IPS-18c (cell line): Measurements from ENCODE around the gene AMOTL2.

Experiments used
- H3K4me3 ChIP-seq: 2 replicates; pipeline ENCODE4 v1.7.0; 2013; ENCODE audit warnings: low read depth, mild to moderate bottlenecking, low read length, moderate library complexity; ENCODE audit not compliant: insufficient read depth
- H3K9me3 ChIP-seq: one replicate; pipeline ENCODE4 v1.6.1; 2013; ENCODE audit warnings: mild to moderate bottlenecking, low read length, moderate library complexity; ENCODE audit not compliant: control insufficient read depth, insufficient read depth

AMOTL2 gene

DNA sequence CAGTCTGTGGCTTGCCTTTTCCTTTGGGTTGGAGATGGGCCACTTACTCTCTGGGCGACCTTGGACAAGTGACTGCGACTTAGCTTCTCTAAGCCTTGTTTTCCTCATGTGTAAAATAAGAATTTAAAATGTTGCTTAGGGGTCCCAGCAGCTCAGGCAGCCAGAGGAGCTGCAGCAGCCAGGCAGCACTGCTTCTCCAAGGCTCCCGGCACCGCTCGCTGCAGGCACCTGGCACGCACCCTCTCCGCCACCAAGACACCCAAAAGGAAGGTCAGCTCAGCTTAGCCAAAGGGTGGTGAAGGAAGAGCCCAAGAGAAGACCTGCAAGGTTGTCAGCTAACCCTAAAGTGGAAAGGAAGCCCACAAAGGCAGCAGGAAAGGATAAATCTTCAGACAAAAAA is 10.7 kb upstream of the AMOTL2 start:
- H3K4me3 ChIP-seq = no peak overlapping the region
- no peaks in the 10 kb centered on the region for H3K9me3 ChIP-seq

DNA sequence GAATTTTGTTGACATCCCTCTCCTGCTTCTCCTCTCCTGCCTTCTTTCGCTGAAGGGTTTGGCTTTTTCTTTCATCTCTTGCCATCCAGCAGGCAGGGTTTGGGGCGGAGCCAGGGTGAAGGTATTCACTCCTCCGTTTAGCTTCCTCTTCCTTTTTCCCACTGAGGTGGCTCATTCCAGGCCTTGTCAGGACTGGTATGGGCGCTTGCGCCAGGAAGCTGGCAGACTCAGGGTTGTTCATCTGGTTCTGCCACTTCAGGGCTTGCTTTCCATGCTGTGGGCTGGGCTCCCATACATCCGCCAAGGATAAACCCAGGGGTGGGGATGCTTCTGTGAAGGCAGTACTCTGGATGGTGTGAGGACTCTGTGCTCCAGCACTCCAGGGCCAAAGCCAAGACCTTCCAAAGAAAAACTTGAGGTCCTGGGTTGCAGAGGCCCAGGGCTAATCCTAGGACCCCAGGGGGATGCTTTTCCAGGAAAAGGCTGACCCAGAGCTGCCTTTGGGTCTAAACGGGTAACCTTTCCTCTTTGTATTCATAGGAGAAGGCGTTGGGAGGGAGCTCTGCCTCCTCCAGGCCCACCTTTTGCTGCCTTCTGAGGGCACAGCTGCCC is 7.7 kb upstream of the AMOTL2 start:
- no peak overlapping the region for H3K4me3 ChIP-seq
- H3K9me3 ChIP-seq = no peaks in the 10 kb centered on the region

DNA sequence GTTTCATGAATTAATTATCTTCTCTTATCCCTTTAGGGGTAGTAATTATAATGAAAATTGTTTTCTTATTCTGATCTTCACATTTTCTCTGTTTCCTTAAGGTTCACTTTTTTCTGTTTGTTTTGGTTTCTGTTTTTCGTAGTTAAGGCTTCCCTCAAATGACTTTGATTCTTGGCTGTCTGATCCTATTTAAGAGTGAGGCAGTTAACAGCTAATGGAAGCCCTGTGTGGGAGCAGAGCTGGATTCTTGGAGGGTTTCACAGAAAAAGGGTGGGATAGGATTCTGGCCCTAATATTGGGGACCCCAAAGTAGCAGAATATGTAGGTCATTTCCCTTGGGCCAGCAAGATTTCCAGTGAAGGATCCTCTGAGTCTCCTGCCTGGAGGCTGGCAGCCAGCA is 6.8 kb upstream of the AMOTL2 start:
- H3K9me3 ChIP-seq = no peaks in the 10 kb centered on the region
- no peak overlapping the region for H3K4me3 ChIP-seq

DNA sequence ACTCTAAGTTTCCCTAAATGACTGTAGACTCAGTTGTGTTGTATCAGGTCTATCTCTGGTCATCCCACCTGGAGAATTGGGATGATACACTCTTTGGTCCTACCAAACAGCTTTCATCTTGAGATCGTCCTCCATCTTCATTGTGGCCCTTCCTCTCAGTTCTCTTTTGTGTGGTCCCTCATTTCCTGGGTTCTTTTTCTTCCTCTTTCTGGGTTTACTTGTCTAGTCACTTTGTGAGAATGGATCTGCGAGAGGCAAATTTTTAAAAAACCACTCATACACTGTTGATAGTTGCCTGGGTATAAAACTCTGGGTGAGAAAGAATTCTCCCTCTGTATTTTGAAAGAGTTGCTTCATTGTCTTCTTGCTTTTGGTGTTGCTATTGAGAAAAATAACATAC is 6.0 kb upstream of the AMOTL2 start:
- H3K4me3 ChIP-seq = no peak overlapping the region
- no peaks in the 10 kb centered on the region for H3K9me3 ChIP-seq

DNA sequence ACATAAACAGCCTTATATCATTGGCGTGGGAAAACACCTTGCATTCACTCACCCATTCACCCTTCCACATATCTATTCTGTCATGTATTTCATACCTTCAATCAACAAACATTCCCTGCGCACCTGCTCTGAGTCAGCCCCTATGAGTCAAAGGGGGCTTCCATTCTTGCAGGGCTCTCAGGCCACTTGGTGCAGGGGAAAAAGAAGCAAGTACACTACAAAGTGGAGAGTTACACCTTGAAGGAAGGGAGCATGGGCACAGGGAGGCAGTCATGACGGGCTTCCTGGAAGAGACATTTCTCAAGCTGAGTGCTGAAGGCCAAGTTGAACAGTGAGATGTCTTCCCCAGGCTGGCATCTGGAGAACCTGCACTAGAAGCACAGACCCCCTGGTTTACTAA is 4.6 kb upstream of the AMOTL2 start:
- Histone ChIP-seq H3K9me3 (no peaks in the 10 kb centered on the region), H3K4me3 (no peak overlapping the region)

DNA sequence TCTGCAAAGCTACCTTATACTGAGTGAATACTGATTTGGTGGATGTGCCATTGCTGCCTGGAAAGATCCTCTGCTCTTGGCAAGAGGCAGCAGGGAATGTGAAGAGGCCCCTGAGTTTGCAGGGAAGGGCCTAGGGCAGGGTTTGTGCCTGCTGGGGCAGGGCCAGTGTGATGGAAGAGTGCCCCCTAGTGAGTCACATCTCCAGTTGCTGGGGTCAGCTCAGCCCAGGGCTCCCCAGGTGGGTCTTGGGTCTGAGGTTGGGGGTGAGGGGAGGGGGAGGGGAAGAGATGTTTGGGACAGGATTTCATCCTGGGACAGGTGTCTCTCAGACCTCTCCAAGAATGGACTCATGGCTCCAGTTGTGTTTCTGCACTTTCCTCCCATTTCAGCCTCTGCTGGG is 4.1 kb upstream of the AMOTL2 start:
- Histone ChIP-seq H3K9me3 (no peaks in the 10 kb centered on the region), H3K4me3 (no peak overlapping the region)

DNA sequence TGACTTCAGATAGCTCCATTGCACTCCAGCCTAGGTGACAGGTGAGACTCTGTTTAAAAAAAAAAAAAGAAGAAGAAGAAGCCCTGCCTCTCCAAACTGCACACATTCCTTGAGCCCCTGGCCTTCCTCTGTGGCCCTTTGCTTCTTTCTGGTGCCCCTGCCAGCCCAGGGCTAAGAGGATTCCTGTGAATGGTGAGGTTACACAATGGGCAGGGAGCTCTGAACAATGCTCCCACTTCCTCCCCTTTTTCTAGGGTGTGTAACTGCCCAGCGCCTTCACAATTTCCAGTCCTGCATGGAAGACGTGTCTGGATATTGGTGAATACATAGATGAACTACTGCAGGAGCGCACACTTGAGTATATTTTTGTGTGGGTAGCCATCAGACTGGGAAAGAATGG is 3.6 kb upstream of the AMOTL2 start:
- Histone ChIP-seq H3K4me3 (no peak overlapping the region), H3K9me3 (no peaks in the 10 kb centered on the region)

DNA sequence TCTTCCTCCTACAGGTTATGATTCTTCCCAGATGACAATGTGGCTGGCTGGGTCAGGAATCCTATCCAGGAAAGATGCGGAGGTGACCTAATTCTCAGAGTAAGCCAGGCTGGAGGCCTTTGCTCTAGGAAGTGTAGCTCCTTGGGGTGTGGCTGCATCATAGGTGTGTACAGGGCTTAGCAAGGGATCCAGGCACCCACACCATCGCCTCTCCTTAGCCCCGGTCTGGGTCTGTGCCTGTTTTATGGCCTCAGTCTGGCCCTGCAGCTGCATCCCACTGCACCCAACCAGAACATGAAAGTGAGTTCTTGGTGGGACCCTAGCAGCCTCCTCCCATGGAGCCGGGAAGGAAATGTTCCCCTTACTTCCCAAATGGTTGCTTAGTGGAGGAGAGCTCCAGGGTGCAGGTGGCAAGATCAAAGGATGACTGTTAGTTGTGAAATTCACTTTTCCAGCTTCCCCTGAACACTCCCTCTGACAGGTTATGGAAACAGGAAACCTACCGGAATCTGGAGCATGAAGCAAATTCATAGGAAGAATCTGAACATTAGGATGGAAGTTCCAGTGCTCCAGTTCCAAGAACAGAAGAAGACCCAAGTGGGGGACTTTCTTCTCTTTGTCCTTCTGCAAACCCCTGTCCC is 2.7 kb upstream of the AMOTL2 start:
- Histone ChIP-seq H3K4me3 (no peak overlapping the region), H3K9me3 (no peaks in the 10 kb centered on the region)

DNA sequence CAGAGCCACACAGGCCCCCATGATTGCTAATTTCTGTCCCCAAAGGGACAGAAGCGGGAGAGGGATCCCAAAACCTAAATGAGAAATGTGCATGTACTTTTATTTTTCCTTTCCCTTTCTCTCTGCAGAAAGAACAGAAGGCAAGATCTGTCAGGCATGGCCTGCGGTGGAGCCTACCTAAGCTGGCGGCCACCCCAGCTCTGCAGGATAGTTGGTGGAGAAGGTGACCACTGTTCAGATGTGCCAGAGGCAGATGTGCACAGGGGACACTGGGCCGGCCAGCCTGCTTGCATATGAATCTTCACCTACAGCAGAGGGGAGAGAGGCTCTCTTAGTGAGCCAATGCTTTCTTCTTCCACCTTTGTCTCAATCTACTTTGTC is 2.1 kb upstream of the AMOTL2 start:
- no peaks in the 10 kb centered on the region for H3K9me3 ChIP-seq

DNA sequence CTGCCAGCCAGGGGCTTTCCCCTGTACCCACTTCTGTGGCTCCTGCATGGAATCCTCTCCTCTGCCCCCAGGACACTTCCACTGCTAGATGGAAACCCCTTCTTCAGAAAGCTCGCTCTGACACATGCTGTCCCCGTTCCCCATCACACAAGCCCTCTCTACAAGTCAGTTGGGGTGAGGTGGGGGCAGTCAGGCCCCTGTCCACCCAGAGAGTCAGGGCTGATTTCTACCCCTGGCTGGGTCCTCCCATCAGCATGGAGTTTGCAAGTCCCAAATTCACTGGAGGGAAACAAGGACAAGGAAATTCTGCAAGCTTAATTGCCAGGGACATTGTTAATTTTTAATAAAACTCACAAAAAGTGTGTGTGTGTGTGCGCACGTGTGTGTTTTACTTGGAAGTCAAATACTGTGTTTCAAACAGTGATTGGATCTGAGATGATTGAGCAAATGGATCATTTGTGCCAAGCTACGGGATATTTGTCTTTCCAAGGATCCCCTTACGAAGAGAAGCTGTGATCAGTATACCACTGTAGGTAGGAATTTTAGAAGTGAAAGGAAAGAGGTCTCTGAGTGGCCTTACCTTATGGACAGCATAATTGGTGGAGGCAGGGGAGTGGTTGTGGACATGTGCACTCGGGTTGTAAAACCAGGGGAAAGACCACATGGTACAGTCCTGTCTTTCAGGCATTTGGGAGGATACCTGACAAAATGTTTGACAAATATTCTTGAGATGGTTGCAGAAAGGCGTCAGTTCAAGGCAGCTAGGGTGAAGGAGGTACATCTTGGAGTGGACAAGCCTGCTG is 1.5 kb upstream of the AMOTL2 start:
- H3K9me3 ChIP-seq = no peaks in the 10 kb centered on the region
- H3K4me3 ChIP-seq = peak overlapping the region; percentile 97; the same call in 1 of the 2 replicates

More for the DNA sequence above, 2.1 kb upstream of the AMOTL2 start:
- no peak overlapping the region for H3K4me3 ChIP-seq

DNA sequence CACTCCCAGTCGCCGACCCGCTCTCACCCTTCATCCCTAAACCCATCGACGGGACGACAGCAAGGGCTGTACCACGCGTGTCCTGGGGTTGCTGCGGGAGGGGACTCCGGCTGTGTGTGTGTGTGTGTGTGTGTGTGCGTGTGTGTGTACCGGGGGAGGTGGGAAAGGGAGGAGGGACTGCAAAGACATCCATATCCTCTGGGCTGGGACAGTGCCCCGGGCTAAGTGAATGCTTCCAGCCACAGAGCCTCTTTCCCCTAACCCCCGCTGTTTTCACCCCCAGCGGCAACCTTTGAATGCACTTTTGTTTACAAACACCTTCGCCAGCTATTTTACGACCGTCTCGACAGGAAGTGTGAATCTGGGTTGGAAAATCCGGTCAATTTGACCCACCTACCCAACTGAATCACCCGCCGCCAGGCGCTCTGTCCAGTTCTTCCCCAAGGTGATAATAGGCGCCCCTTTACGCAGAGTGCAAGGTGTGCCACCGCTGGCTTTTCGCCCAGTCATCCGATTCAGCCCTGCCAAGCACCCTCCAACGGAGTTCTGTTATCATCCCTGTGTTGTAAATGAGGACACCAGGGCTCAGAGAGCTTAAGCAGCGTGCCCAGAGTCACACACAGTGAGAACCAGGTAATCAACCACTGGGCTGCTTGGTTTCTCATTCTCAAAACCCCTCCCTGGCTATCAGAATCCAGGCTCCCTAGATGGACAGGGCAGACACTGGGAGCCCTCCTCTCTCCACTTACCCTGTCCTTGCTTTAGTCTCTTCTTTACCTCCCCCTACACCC is 739 bp upstream of the AMOTL2 start:
- H3K4me3 ChIP-seq = peak overlapping the region; percentile 97
- H3K9me3 ChIP-seq = no peaks in the 10 kb centered on the region

DNA sequence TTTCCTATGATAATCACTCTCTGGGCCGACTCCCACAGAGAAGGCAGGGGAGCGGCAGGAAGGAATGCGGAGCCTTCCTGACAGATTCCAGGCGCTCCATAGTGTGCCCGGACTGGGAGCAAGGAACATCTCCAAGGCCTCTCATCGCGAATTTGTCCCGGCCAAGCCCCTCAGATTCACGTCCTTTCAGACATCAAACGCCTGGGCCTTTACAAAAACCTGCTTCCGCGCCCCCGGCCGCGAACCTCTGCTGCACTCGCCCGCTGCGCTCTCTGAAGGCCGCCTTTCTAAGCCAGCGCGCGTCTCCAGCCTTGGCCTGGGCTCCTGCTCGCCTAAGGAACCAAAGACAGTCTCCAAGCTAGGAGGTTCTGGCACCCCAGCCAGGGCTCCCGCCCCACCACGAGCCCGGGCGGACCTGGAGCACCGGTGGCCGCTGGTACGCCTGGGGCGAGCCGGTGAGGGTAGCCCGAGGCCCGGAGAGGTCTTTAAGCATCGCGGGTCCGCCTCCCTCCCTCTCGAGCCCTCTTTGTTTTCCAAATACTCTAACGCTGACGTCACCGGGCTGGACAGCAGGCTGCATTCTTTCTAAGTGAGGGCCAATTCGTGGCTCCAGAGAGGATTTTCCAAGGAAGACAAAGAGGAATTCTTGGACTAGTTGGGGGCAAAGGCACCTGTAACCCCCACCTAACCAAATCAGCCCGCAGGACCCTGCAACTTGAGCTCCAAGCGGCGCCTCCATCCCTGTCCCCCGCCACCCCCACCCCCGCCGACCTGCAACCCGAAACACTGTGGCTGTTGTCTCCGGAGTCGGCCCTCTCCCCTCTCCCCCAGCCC is 759 bp downstream of the AMOTL2 start:
- Histone ChIP-seq H3K4me3 (peak overlapping the region; percentile 97), H3K9me3 (no peaks in the 10 kb centered on the region)

DNA sequence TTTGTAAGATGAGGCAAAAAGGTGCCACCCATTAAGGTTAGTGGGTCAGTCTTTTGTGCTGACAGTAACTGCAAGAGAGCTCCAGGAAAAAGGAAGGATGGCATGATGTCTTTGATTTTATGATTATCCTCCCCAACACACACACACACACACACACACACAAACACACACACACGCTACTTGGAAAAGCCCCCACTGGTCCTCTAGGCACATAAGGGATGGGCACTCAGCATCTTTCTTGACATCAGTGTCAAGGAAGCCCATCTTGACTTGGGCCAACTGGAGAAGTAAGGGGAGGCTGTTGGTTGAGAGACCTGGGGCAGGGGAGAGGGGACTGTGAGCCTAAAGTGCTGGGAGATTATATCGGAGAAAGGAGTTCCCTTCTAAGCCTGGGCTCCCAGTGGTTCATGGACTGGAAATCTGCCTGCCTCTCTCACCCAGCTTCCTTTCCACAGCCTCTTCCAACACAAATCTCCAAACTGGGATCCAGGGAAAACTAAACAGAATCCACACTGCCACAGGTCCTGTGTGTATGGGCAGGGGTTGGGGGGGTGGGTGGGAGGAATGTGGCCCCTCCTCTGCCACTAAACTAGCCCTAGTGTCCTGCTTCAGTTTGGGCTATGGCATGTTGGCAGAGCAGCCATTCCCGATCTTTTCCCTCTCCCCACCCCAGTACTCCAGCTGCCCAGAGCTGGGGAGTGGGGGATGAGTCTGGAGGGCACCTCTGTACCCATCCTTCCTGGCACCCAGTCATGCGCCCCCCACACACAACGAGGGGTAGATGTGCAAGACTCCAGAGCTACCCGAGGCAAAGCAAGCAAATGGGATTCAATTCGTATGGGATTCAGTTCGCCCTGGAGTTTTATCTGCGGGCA is 1.6 kb downstream of the AMOTL2 start:
- Histone ChIP-seq H3K9me3 (no peaks in the 10 kb centered on the region), H3K4me3 (peak overlapping the region; percentile 97)

DNA sequence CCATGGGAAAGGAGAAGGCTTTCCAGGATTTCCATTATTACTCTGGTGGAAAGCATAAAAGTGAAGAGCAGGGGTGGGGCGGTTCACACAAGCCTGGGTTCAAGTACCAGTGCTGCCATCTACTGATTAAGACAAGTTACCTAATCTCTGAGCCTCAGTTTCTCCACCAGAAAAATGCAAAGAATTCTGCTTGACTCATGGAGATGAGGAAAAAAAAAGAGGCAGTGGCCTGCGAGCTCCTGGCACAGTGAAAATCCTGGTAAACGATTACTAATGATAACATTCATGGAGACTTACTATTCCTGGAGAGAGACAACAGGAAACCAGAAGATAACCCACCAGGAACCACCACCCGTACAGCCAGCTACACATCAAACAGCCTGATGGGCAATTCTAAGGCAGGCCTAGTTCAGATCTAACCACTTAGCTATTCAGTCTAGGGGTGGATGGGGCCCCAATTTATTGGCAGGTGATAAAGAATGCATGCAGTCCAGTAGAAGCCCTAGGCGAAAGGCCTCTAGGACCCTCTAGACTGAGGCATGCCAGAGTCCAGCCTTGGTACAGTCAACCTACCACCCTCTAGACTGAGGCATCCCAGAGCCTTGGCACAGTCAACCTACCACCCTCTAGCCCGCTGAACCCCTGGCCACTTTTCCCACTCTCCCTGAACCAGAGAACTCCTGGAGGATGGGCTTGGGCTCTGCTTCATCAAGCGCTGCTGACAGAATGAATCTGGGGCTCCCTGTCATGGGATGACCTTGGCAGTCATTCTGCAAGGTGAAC is 2.5 kb downstream of the AMOTL2 start:
- no peak overlapping the region; the same call in 1 of the 2 replicates for H3K4me3 ChIP-seq
- no peaks in the 10 kb centered on the region for H3K9me3 ChIP-seq
